Measurements from ENCODE around the gene TPO. TPM values are rescaled to one million over a fixed set of nuclear protein-coding genes. Genes with fewer than 3 reads are reported as not detected.

Gene TPO
- total RNA-seq, 4 donors from 2014 or later, result 0.93 to 4.6 (median 1.3) TPM

GRCh38 chr2:1542971-1543370 is 129.7 kb downstream of the TPO start:
- no peak overlapping the region for H3K4me3 ChIP-seq
- no peak overlapping the region for H3K27ac ChIP-seq
- no peak for DNase-seq (ENCODE audit: low spot score in 2 of 2)
- H3K36me3 ChIP-seq, result no peaks in the 10 kb centered on the region
- H3K27me3 ChIP-seq, result peaks cover 11% of the 10 kb centered on the region
- 87% methylated on average over 11 of the region's 11 CpGs for WGBS
- H3K9me3 ChIP-seq, result no peaks in the 10 kb centered on the region
- H3K4me1 ChIP-seq, result peaks cover 5% of the 10 kb centered on the region
- TF ChIP-seq, protein P1, sequence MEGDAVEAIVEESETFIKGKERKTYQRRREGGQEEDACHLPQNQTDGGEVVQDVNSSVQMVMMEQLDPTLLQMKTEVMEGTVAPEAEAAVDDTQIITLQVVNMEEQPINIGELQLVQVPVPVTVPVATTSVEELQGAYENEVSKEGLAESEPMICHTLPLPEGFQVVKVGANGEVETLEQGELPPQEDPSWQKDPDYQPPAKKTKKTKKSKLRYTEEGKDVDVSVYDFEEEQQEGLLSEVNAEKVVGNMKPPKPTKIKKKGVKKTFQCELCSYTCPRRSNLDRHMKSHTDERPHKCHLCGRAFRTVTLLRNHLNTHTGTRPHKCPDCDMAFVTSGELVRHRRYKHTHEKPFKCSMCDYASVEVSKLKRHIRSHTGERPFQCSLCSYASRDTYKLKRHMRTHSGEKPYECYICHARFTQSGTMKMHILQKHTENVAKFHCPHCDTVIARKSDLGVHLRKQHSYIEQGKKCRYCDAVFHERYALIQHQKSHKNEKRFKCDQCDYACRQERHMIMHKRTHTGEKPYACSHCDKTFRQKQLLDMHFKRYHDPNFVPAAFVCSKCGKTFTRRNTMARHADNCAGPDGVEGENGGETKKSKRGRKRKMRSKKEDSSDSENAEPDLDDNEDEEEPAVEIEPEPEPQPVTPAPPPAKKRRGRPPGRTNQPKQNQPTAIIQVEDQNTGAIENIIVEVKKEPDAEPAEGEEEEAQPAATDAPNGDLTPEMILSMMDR (IDR thresholded peaks at IDR 0.05), result no peak
- no peak for TF ChIP-seq POLR2A (IDR thresholded peaks at IDR 0.05)
- no peak for TF ChIP-seq POLR2AphosphoS5 (IDR thresholded peaks at IDR 0.05)
- TF ChIP-seq EP300 (IDR thresholded peaks at IDR 0.05), result no peak

DNA sequence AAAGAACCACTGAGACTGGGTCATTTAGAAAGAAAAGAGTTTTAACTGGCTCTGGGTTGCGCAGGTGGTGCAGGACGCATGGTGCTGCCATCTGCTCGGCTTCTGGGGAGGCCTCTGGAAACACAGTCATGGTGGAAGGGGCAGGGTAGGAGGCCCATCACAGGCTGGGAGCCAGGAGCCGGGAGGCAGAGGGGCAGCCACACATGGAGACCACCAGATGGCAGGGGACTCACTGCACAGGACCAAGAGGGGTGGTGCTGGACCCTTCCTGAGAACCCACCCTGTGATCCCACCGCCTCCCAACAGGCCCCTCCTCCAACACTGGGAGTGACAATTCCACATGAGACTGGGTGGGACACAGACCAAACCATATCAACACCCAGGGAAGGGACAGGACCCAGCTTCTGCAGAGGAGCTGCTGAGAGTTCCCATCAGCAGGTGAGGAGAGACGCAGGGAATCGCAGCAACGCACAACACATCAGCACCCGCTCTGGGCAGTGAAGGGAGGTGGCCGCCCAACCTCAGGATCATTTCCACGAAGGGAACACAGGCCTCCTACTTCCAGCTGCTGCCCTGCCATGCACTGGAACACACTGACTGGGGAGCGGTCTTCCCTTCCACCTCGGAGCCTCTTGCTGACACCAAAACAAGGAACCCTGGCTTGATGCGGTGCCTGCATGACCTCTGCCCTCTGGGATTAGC is 130.7 kb downstream of the TPO start:
- no peak for DNase-seq (ENCODE audit: low spot score in 2 of 2)
- Histone ChIP-seq H3K36me3 (no peaks in the 10 kb centered on the region), H3K27me3 (peaks cover 11% of the 10 kb centered on the region), H3K4me3 (no peak overlapping the region), H3K9me3 (no peaks in the 10 kb centered on the region), H3K27ac (no peak overlapping the region), H3K4me1 (peaks cover 5% of the 10 kb centered on the region)
- whole genome bisulfite sequencing, result 93% methylated on average over 14 of the region's 14 CpGs
- TF ChIP-seq POLR2A (IDR thresholded peaks at IDR 0.05), result no peak
- TF ChIP-seq, protein P1 (IDR thresholded peaks at IDR 0.05), result no peak
- TF ChIP-seq EP300 (IDR thresholded peaks at IDR 0.05), result no peak
- no peak for TF ChIP-seq POLR2AphosphoS5 (IDR thresholded peaks at IDR 0.05)

DNA sequence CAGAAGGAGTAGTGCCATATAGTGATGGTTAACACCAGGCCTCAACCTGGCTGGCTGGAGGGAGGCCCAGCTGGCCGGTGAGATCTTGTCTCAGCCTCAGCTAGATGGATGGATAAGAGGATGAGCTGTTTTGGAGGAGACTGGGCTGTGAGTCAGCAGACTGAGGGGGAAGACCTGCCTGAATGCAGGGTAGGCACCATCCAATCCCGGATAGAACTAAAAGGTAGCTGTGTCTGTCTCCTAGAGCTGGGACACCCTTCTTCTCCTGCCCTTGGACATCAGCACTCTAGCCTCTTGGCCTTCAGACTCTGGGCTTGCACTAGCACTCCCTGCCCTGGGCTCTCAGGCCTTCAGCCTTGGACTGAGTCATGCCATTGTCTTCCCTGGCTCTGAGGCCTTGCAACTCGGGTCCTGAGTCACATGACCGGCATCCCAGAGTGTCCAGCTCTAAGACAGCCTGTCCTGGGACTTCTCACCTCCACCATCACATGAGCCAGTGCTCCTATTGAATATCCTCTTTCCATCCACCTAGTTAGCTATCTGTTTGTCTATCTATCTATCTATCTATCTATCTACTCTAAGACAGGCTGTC is 131.3 kb downstream of the TPO start:
- peaks cover 7% of the 10 kb centered on the region for H3K27me3 ChIP-seq
- no peaks in the 10 kb centered on the region for H3K9me3 ChIP-seq
- no peaks in the 10 kb centered on the region for H3K36me3 ChIP-seq
- no peak for TF ChIP-seq EP300 (IDR thresholded peaks at IDR 0.05)
- no peak for TF ChIP-seq POLR2AphosphoS5 (IDR thresholded peaks at IDR 0.05)
- TF ChIP-seq, protein P1 (IDR thresholded peaks at IDR 0.05), result no peak
- no peak for TF ChIP-seq POLR2A (IDR thresholded peaks at IDR 0.05)
- 65% methylated on average over 4 of the region's 4 CpGs for WGBS
- H3K4me1 ChIP-seq, result peaks cover 5% of the 10 kb centered on the region
- no peak overlapping the region for H3K4me3 ChIP-seq
- no peak overlapping the region for H3K27ac ChIP-seq
- DNase-seq (ENCODE audit: low spot score in 2 of 2), result peak in 1 of 2 donors; percentile 69

DNA sequence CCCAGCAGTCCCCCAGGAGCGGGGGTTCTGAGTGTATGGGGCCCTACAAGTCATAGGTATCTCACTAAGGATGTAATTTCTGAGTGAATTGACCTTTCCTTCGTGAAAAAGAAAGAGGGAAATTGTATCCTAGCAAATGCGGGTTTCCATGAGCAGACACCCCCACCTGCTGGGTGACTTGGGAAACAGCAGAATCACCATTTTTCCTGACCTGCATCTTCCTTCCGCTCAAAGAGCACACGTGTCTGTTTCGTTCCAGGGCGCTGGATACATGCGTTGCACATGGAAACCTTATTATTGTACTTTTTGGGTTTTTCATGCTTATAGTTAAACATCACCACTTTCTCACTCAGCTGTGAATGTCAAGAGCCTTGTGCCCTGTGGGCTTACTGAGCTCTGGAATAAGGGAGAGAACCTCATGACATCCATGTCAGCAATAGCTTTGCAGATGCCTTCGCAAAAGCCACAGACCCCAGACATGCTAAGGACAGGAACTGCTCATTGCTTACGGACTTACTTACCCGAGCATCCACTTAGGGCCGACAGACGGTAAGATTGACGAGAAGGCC is 132.8 kb downstream of the TPO start:
- peaks cover 9% of the 10 kb centered on the region for H3K4me1 ChIP-seq
- H3K9me3 ChIP-seq, result no peaks in the 10 kb centered on the region
- H3K4me3 ChIP-seq, result no peak overlapping the region

More for the DNA sequence above, 132.8 kb downstream of the TPO start:
- TF ChIP-seq EP300 (IDR thresholded peaks at IDR 0.05) (no peak), POLR2A (IDR thresholded peaks at IDR 0.05) (no peak), POLR2AphosphoS5 (IDR thresholded peaks at IDR 0.05) (no peak)
- TF ChIP-seq, protein P1 (IDR thresholded peaks at IDR 0.05), result peak; percentile 75 to 76
- no peak overlapping the region for H3K27ac ChIP-seq
- peaks cover 7% of the 10 kb centered on the region for H3K27me3 ChIP-seq
- DNase-seq (ENCODE audit: low spot score in 2 of 2), result no peak
- H3K36me3 ChIP-seq, result no peaks in the 10 kb centered on the region
- WGBS, result 33% methylated on average over 14 of the region's 14 CpGs

Data from suprapubic skin (tissue), 4 donors.